HEK293T (cell line): ENCODE measurements around the gene ZNF786.
"Not testable (repeated sequence)": the region's sequence is repeated elsewhere in the genome, so short reads cannot be mapped to it uniquely, and the experiment has no call there.

Experiments
- CTCF ChIA-PET: fragments of 350-600 bp; formaldehyde crosslinking; extraction: SDS; loops from one replicate; lab custom pipeline; 2021; ENCODE audit warnings: antibody characterized with exemption, inconsistent platforms; lab: Yijun Ruan, JAX
- POLR2A ChIA-PET: fragments of 350-600 bp; formaldehyde crosslinking; extraction: SDS; loops from one replicate; lab custom pipeline; 2020; ENCODE audit warnings: antibody characterized with exemption, inconsistent platforms; lab: Yijun Ruan, JAX
- DNase-seq: peaks from one replicate; pipeline ENCODE4 v3.0.0; 2012; ENCODE audit warnings: mixed read lengths; ENCODE audit errors: extremely low spot score
- ARNT ChIP-seq: fragments of 450-650 bp; IDR thresholded peaks from 2 replicates; pipeline ENCODE4 v1.6.1; 2017; ENCODE audit warnings: mild to moderate bottlenecking
- BHLHE40 ChIP-seq: fragments of 450-650 bp; IDR thresholded peaks from 2 replicates; pipeline ENCODE4 v1.6.1; 2016; ENCODE audit warnings: mild to moderate bottlenecking, moderate library complexity, borderline replicate concordance
- CTBP1 ChIP-seq: fragments of 450-650 bp; IDR thresholded peaks from 2 replicates; pipeline ENCODE4 v1.6.1; 2016; ENCODE audit warnings: borderline replicate concordance
- ELF4 ChIP-seq: fragments of 450-650 bp; IDR thresholded peaks from 2 replicates; pipeline ENCODE4 v1.6.1; 2017; ENCODE audit warnings: antibody characterized with exemption
- FOXA1 ChIP-seq: fragments of 450-650 bp; IDR thresholded peaks from 2 replicates; pipeline ENCODE4 v1.6.1; 2016; ENCODE audit warnings: mild to moderate bottlenecking
- FOXK2 ChIP-seq: fragments of 450-650 bp; IDR thresholded peaks from 2 replicates; pipeline ENCODE4 v1.6.1; 2016; ENCODE audit warnings: mild to moderate bottlenecking
- FOXM1 ChIP-seq: fragments of 450-650 bp; IDR thresholded peaks from 2 replicates; pipeline ENCODE4 v1.6.1; 2017; ENCODE audit warnings: mild to moderate bottlenecking, borderline replicate concordance
- HDGF ChIP-seq: fragments of 450-650 bp; IDR thresholded peaks from 2 replicates; pipeline ENCODE4 v1.6.1; 2017; ENCODE audit warnings: antibody characterized with exemption, borderline replicate concordance
- L3MBTL2 ChIP-seq: fragments of 450-650 bp; conservative IDR thresholded peaks from 2 replicates; pipeline ENCODE4 v1.6.1; 2016; ENCODE audit warnings: mild to moderate bottlenecking
- LEF1 ChIP-seq: fragments of 450-650 bp; IDR thresholded peaks from 2 replicates; pipeline ENCODE4 v1.6.1; 2017; ENCODE audit warnings: mild to moderate bottlenecking, borderline replicate concordance
- NFRKB ChIP-seq: fragments of 450-650 bp; IDR thresholded peaks from 2 replicates; pipeline ENCODE4 v1.6.1; 2016; ENCODE audit warnings: mild to moderate bottlenecking, moderate library complexity
- PKNOX1 ChIP-seq: fragments of 450-650 bp; IDR thresholded peaks from 2 replicates; pipeline ENCODE4 v1.6.1; 2016
- SP1 ChIP-seq: fragments of 450-650 bp; IDR thresholded peaks from 2 replicates; pipeline ENCODE4 v1.6.1; 2017
- SUZ12 ChIP-seq: fragments of 450-650 bp; IDR thresholded peaks from 2 replicates; pipeline ENCODE4 v1.6.1; 2016; ENCODE audit warnings: mild to moderate bottlenecking
- TARDBP ChIP-seq: fragments of 450-650 bp; IDR thresholded peaks from 2 replicates; pipeline ENCODE4 v1.6.1; 2016
- ZNF384 ChIP-seq: fragments of 450-650 bp; IDR thresholded peaks from 2 replicates; pipeline ENCODE4 v1.6.1; 2016

ZNF786 gene

DNA sequence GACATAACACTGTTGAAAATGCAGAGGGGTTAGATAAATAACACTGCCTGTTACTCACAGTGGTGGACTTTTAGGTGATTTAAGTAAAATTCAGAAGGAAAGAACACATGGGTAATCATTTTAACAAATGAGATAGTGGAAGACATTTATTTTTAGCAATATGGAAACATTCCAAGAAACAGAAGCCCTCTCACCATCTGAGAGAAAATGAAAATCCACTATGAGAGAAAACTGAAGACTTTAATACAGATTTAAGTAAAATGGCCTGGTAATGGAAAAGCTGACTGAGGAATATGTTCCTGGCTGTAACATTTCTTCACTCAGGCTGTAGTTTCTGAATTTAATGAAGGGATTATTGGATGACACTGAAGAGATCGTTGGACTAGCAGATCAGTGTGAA lies 12.1 kb upstream of the ZNF786 start:
- CTCF ChIA-PET: no interaction called here
- DNase-seq: no peak
- TF ChIP-seq PKNOX1: no peak
- TF ChIP-seq L3MBTL2: no peak
- no peak for TF ChIP-seq FOXM1
- TF ChIP-seq ELF4: no peak
- TF ChIP-seq LEF1: no peak
- no peak for TF ChIP-seq FOXA1
- TF ChIP-seq SP1: no peak
- TF ChIP-seq SUZ12: no peak
- TF ChIP-seq ZNF384: no peak
- no peak for TF ChIP-seq BHLHE40
- no peak for TF ChIP-seq NFRKB
- TF ChIP-seq FOXK2: no peak
- no peak for TF ChIP-seq HDGF
- no peak for TF ChIP-seq CTBP1
- no peak for TF ChIP-seq ARNT
- TF ChIP-seq TARDBP: no peak
- POLR2A ChIA-PET: interaction anchor here (1.0 kb wide), 1 partner anchor 45 kb away, joined by 3 read pairs; the partner anchor contains the start of gene ZNF398

GRCh38 chr7:149100821-149101220 lies 10.3 kb upstream of the ZNF786 start:
- CTCF ChIA-PET: interaction anchor here (1.0 kb wide), 2 partner anchors 26 to 96 kb away, joined by 3 to 4 read pairs; no protein-coding TSS in a partner anchor
- TF ChIP-seq ELF4 (no peak), NFRKB (no peak)
- POLR2A ChIA-PET: no interaction called here
- DNase-seq: no peak

DNA sequence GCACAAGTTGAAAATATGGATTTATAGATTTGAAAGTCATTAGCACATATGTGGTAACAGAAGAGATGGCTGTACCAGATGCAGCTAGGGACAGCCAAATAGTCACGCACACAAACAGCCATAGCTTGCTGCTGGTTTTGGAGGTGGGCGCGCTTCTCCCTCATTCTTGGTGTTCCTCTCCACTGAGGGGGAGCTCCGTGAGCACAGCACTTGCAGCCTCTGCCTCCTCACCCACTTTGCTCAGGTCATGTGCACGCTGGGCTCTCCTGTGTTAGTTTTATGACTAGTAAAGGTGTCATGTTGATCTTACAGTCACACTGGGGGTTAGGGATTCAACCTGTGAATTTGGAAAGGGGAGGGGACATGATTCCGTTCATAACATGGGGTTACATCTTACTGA lies 8.5 kb upstream of the ZNF786 start:
- DNase-seq: no peak
- TF ChIP-seq BHLHE40 (no peak), ZNF384 (no peak), SUZ12 (no peak), L3MBTL2 (no peak), ARNT (no peak), HDGF (no peak), ELF4 (no peak), CTBP1 (no peak), PKNOX1 (no peak), NFRKB (no peak), SP1 (no peak), TARDBP (no peak), FOXM1 (no peak)
- ChIA-PET CTCF (no interaction called here), POLR2A (interaction anchor here (0.7 to 1.2 kb wide), 2 partner anchors 26 to 1868 kb away, joined by 4 to 5 read pairs; no protein-coding TSS in a partner anchor)

DNA sequence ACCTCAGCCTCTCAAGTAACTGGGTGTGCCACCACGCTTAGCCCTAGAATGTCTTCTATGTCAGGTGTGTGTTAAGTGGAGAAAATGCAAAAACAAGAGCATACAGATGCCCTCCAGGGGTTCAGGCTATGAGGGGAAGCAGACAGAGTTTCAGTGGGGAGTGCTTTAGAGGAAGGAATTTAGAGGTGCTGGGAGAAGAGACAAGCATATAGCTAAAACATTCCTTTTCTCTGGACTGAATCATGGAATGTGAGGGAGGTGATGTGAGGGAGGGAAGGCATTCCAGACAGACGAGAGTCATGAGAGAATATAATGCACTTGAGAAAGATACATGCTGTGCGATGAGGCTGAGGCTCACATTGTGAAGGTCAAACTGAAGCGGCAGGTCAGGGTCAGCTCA lies 6.6 kb upstream of the ZNF786 start:
- no peak for TF ChIP-seq PKNOX1
- TF ChIP-seq ELF4: no peak
- no peak for TF ChIP-seq SUZ12
- no peak for TF ChIP-seq HDGF
- TF ChIP-seq FOXA1: no peak
- TF ChIP-seq SP1: no peak
- TF ChIP-seq BHLHE40: no peak
- DNase-seq: no peak
- ChIA-PET CTCF (interaction anchor here (0.6 to 1.2 kb wide), 2 partner anchors 92 to 144 kb away, joined by 3 to 7 read pairs; no protein-coding TSS in a partner anchor), POLR2A (interaction anchor here (1.4 kb wide), 1 partner anchor 28 kb away, joined by 3 read pairs; no protein-coding TSS in a partner anchor)

DNA sequence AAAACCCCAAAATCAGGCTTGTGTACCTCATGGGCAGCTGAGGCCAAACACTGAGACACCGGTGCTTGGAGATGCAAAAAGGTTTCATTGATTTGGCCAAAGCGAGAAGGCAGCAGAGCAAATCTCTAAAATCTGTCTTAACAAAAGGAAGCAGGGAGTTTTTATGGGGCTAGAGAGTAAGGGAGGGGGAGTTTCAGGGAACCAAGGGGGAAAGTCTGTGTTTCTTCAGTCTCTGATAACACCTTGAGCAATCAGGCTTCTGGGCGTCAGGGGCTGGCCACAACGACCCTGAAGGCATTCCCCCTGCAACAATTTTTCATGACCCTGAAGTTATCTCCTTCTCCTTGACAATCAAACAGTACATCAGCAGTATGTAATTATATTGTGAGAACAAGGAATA lies 2.7 kb upstream of the ZNF786 start:
- CTCF ChIA-PET: interaction anchor here (0.6 to 1.7 kb wide), 3 partner anchors 21 to 86 kb away, joined by 3 to 4 read pairs (median 3); partner anchors contain the start of gene ZNF398
- no peak for DNase-seq
- POLR2A ChIA-PET: no interaction called here
- no peak for TF ChIP-seq CTBP1
- TF ChIP-seq NFRKB: no peak
- no peak for TF ChIP-seq ZNF384
- no peak for TF ChIP-seq FOXA1
- no peak for TF ChIP-seq PKNOX1
- no peak for TF ChIP-seq FOXM1
- TF ChIP-seq HDGF: no peak
- no peak for TF ChIP-seq LEF1
- no peak for TF ChIP-seq ARNT
- TF ChIP-seq ELF4: no peak

DNA sequence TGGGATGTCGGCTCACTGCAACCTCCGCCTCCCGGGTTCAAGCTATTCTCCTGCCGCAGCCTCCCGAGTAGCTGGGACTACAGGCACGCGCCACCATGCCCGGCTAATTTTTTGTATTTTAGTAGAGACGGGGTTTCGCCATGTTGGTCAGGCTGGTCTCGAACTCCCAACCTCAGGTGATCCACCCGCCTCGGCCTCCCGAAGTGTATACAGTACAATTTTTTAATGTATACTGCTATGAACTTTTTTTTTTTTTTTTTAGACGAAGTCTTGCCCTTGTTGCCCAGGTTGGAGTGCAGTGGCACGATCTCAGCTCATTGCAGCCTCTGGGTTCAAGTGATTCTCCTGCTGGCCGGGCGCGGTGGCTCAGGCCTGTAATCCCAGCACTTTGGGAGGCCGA lies 1.7 kb upstream of the ZNF786 start:
- ChIA-PET POLR2A (interaction anchor here (1.3 kb wide), 1 partner anchor 33 kb away, joined by 5 read pairs; the partner anchor contains the start of gene ZNF425), CTCF (interaction anchor here (0.6 kb wide), 1 partner anchor 11 kb away, joined by 3 read pairs; no protein-coding TSS in a partner anchor)
- DNase-seq: not testable (repeated sequence)
